Renal cortex interstitium (tissue), 11 donors: ENCODE measurements around the gene KCNB1. TPM values are rescaled to one million over a fixed set of nuclear protein-coding genes. Genes with fewer than 3 reads are reported as not detected.
A peak's percentile ranks its signal among the peaks of the same experiment; 100 is the strongest.

ENCODE experiments used
- DNase-seq, 11 donors: peaks; one replicate each; pipeline ENCODE4 v3.0.0-alpha.2; 2013; ENCODE audit warnings: low read depth in 9 of 11, low spot score in 4 of 11; ENCODE audit errors: extremely low read depth in 1 of 11
- polyA plus RNA-seq, 3 donors: library from polyadenylated mRNA; unstranded; fragments of 120-200 nt; gene quantifications; one replicate each; pipeline ENCODE4 v1.2.1, GENCODE V29; 2013; ENCODE audit not compliant: insufficient read length in 3 of 3

The KCNB1 gene
- polyA plus RNA-seq, 3 donors: 0.39 to 1.1 (median 0.74) TPM

- no peak for DNase-seq
Measured at GRCh38 chr20:49403911-49404310, 78.6 kb downstream of the KCNB1 start.

GRCh38 chr20:49403012-49403411 is 79.5 kb downstream of the KCNB1 start:
- DNase-seq: no peak

GRCh38 chr20:49400904-49401303 is 81.6 kb downstream of the KCNB1 start:
- no peak for DNase-seq

GRCh38 chr20:49400410-49400809 is 82.1 kb downstream of the KCNB1 start:
- DNase-seq: no peak

GRCh38 chr20:49399329-49399728 is 83.1 kb downstream of the KCNB1 start:
- no peak for DNase-seq

GRCh38 chr20:49398401-49399144 is 83.9 kb downstream of the KCNB1 start:
- DNase-seq: no peak

- no peak for DNase-seq
Measured at GRCh38 chr20:49397525-49397924, 84.9 kb downstream of the KCNB1 start.

- DNase-seq: no peak
Measured at GRCh38 chr20:49396230-49396629, 86.2 kb downstream of the KCNB1 start.

GRCh38 chr20:49395659-49396058 is 86.8 kb downstream of the KCNB1 start:
- DNase-seq: no peak

- DNase-seq: peak in 2 of 11 donors; percentile 11 to 18
Measured at GRCh38 chr20:49395183-49395582, 87.3 kb downstream of the KCNB1 start.

GRCh38 chr20:49394757-49395156 is 87.7 kb downstream of the KCNB1 start:
- DNase-seq: no peak

- DNase-seq: no peak
Measured at GRCh38 chr20:49394264-49394663, 88.2 kb downstream of the KCNB1 start.

GRCh38 chr20:49393803-49394202 is 88.7 kb downstream of the KCNB1 start:
- no peak for DNase-seq

- no peak for DNase-seq
Measured at GRCh38 chr20:49392745-49393144, 89.7 kb downstream of the KCNB1 start.

- no peak for DNase-seq
Measured at GRCh38 chr20:49391404-49392245, 90.8 kb downstream of the KCNB1 start.

GRCh38 chr20:49389854-49390253 is 92.6 kb downstream of the KCNB1 start:
- no peak for DNase-seq

- DNase-seq: no peak
Measured at GRCh38 chr20:49388744-49389143, 93.7 kb downstream of the KCNB1 start.

- DNase-seq: no peak
Measured at GRCh38 chr20:49387581-49387939, 94.9 kb downstream of the KCNB1 start.

GRCh38 chr20:49386848-49387580 is 95.5 kb downstream of the KCNB1 start:
- peak in 2 of 11 donors; percentile 26 to 30 for DNase-seq

GRCh38 chr20:49385465-49385864 is 97.0 kb downstream of the KCNB1 start:
- DNase-seq: peak in 1 of 11 donors; percentile 15
